ENCODE results near the gene WDR70. TPM values are rescaled to one million over a fixed set of nuclear protein-coding genes. Genes with fewer than 3 reads are reported as not detected.
"Not testable (repeated sequence)": the region's sequence is repeated elsewhere in the genome, so short reads cannot be mapped to it uniquely, and the experiment has no call there.

The WDR70 gene
- total RNA-seq, 1 experiment from 2014 or later: 25.0 TPM

DNA sequence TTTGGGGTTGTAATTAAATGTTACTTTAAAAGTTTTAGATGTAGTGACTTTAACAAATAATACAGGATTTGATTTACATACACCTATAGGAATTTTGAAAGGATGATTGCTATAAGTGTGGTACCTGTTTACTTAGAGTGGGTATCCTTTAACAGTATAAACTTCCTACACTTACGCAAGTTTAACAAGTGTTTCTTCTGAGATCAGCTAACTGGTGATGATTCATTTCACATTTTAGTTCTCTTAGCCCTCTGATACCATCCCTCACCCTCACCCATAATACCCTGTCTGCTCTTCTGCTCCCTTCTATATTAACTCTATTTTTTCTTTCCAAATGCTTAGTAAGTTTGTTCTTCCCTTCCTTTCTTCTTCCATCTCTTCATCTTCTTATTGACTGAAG is 262.8 kb downstream of the WDR70 start:
- POLR2A ChIA-PET (ENCODE audit: unreplicated experiment): no interaction called here

DNA sequence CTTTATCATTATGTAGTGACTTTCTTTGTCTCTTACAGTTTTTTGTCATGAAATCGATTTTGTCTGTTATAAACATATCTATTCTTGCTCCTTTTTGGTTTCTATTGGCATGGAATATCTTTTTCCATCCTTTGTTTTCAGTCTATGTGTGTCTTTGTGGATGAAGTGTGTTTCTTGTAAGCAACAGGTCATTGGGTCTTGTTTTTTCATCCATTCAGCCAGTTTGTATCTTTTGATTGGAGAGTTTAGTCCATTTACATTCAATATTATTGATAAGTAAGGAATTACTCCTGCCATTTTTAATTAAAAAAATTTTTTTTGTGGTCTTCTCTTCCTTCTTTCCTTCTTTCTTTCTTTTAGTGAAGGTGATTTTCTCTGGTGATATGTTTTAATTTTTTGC is 266.6 kb downstream of the WDR70 start:
- H3K9me3 ChIP-seq (ENCODE audit: low read length): no peaks in the 10 kb centered on the region
- H3K79me2 ChIP-seq (ENCODE audit: low read length): no peaks in the 10 kb centered on the region
- DNase-seq (no peak), ATAC-seq (no peak)
- no peak overlapping the region for H3K9ac ChIP-seq (ENCODE audit: low read length)
- no peak overlapping the region for H3K27ac ChIP-seq (ENCODE audit: low read length)
- H3K4me1 ChIP-seq (ENCODE audit: insufficient read depth, low read length): peaks cover 10% of the 10 kb centered on the region
- no peaks in the 10 kb centered on the region for H4K20me1 ChIP-seq (ENCODE audit: low read length)
- intact Hi-C loops (cut with micrococcal nuclease): no loop called here
- H3K9me2 ChIP-seq (replicated peaks; ENCODE audit: low read length): no peaks in the 10 kb centered on the region
- BruUV-seq (replicated peaks): no TSS peak
- no peak overlapping the region for H3K4me2 ChIP-seq (ENCODE audit: low read length)
- H3K4me3 ChIP-seq (ENCODE audit: low read length): no peak overlapping the region
- H3K27me3 ChIP-seq (ENCODE audit: low read length): no peaks in the 10 kb centered on the region
- H3F3A ChIP-seq (ENCODE audit: low read length, unreplicated experiment): no peaks in the 10 kb centered on the region
- TF ChIP-seq, protein P1, sequence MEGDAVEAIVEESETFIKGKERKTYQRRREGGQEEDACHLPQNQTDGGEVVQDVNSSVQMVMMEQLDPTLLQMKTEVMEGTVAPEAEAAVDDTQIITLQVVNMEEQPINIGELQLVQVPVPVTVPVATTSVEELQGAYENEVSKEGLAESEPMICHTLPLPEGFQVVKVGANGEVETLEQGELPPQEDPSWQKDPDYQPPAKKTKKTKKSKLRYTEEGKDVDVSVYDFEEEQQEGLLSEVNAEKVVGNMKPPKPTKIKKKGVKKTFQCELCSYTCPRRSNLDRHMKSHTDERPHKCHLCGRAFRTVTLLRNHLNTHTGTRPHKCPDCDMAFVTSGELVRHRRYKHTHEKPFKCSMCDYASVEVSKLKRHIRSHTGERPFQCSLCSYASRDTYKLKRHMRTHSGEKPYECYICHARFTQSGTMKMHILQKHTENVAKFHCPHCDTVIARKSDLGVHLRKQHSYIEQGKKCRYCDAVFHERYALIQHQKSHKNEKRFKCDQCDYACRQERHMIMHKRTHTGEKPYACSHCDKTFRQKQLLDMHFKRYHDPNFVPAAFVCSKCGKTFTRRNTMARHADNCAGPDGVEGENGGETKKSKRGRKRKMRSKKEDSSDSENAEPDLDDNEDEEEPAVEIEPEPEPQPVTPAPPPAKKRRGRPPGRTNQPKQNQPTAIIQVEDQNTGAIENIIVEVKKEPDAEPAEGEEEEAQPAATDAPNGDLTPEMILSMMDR (conservative IDR thresholded peaks at IDR 0.05; ENCODE audit: low read depth, low read length): no peak
- TF ChIP-seq EZH2 (IDR thresholded peaks at IDR 0.05; ENCODE audit: low read length, unreplicated experiment) (no peak), EZH2phosphoT487 (IDR thresholded peaks at IDR 0.05; ENCODE audit: borderline replicate concordance, low read length) (no peak)
- H3K36me3 ChIP-seq (ENCODE audit: low read depth, low read length): peaks cover 3% of the 10 kb centered on the region; the same call in 1 of the 2 replicates
- ChIA-PET POLR2A (ENCODE audit: unreplicated experiment) (no interaction called here), CTCF (interaction anchor here (0.5 kb wide), 1 partner anchor 23 kb away, joined by 3 read pairs; no protein-coding TSS in a partner anchor)
- H2AFZ ChIP-seq (ENCODE audit: low read length): no peak overlapping the region

More for the DNA sequence above, 262.8 kb downstream of the WDR70 start:
- Histone ChIP-seq H3K4me2 (ENCODE audit: low read length) (no peak overlapping the region), H3K27me3 (ENCODE audit: low read length) (no peaks in the 10 kb centered on the region), H3K27ac (ENCODE audit: low read length) (no peak overlapping the region), H3K4me3 (ENCODE audit: low read length) (no peak overlapping the region), H4K20me1 (ENCODE audit: low read length) (no peaks in the 10 kb centered on the region), H3K9me3 (ENCODE audit: low read length) (no peaks in the 10 kb centered on the region), H3K36me3 (ENCODE audit: low read depth, low read length) (peaks cover 3% of the 10 kb centered on the region; the same call in 1 of the 2 replicates), H3K9ac (ENCODE audit: low read length) (no peak overlapping the region), H3K79me2 (ENCODE audit: low read length) (no peaks in the 10 kb centered on the region), H2AFZ (ENCODE audit: low read length) (no peak overlapping the region), H3F3A (ENCODE audit: low read length, unreplicated experiment) (no peaks in the 10 kb centered on the region), H3K9me2 (replicated peaks; ENCODE audit: low read length) (no peaks in the 10 kb centered on the region), H3K4me1 (ENCODE audit: insufficient read depth, low read length) (peaks cover 45% of the 10 kb centered on the region)
- peak; percentile 31 for DNase-seq
- TF ChIP-seq, protein P1 (conservative IDR thresholded peaks at IDR 0.05; ENCODE audit: low read depth, low read length): no peak
- TF ChIP-seq EZH2 (IDR thresholded peaks at IDR 0.05; ENCODE audit: low read length, unreplicated experiment) (no peak), EZH2phosphoT487 (IDR thresholded peaks at IDR 0.05; ENCODE audit: borderline replicate concordance, low read length) (no peak)
- intact Hi-C loops (cut with micrococcal nuclease): no loop called here
- no TSS peak for BruUV-seq (replicated peaks)
- ATAC-seq: peak; percentile 37; the same call in 1 of the 2 replicates
- CTCF ChIA-PET: no interaction called here

DNA sequence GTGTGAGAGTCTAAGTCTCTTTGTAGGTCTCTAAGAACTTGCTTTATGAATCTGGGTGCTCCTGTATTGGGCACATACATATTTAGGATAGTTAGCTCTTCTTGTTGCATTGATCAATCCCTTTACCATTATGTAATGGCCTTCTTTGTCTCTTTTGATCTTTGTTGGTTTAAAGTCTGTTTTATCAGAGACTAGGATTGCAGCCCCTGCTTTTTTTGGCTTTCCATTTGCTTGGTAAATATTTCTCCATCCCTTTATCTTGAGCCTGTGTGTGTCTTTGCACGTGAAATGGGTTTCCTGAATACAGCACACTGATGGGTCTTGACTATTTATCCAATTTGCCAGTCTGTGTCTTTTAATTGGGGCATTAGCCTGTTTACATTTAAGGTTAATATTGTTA is 275.4 kb downstream of the WDR70 start:
- H3K9me3 ChIP-seq (ENCODE audit: low read length); H3K4me1 ChIP-seq (ENCODE audit: insufficient read depth, low read length); H3K27me3 ChIP-seq (ENCODE audit: low read length); H4K20me1 ChIP-seq (ENCODE audit: low read length); H3K27ac ChIP-seq (ENCODE audit: low read length); H3K79me2 ChIP-seq (ENCODE audit: low read length); DNase-seq; H3K36me3 ChIP-seq (ENCODE audit: low read depth, low read length); BruUV-seq (replicated peaks); H3K4me2 ChIP-seq (ENCODE audit: low read length); intact Hi-C loops (cut with micrococcal nuclease); POLR2A ChIA-PET (ENCODE audit: unreplicated experiment); H3K4me3 ChIP-seq (ENCODE audit: low read length); CTCF ChIA-PET; H3K9me2 ChIP-seq (replicated peaks; ENCODE audit: low read length); ATAC-seq; H3K9ac ChIP-seq (ENCODE audit: low read length); H3F3A ChIP-seq (ENCODE audit: low read length, unreplicated experiment); H2AFZ ChIP-seq (ENCODE audit: low read length): not testable (repeated sequence)
